ENCODE results near the gene ALOX12.

Gene ALOX12

DNA sequence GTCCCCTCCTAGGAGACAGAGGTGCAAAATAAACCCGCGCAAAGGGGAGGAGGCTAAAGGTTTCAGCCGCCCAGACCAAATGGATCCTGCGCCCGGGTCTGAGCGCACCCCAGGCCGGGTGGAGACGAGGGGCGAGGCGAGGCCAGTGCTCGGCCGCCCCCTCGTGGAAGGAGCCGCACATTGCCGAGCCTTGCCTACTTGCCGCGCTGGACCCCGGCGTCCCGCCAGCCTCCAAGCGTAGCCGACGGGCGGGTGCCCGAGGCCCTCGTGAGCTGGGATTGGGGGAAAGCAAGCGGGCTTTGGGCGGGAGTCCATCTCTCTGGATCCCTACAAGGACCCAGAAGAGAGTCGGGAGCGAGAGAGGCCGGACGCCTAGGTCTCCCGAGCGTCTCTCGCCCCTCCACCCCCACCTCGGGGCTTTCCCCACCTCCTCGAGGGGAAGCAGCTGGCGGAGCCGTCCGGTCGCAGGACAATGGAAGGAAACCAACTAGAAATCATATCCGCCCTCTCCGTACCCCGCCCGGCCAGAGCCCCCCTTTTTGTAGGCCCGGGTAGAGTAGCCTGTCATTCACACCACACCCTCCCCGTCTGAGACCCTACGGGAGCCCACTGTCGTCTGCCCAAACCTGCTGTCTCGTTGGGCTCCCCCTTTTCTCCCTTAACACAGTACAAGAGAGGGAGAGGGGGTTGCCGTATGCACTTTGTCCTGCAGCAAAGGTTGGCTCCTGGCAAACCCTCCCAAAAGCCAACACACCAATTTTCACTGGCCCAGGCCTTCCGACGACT is 26.3 kb downstream of the ALOX12 start:
- DNase-seq (ENCODE audit: low read depth): peak; percentile 74

GRCh38 chr17:7022781-7023571 is 27.1 kb downstream of the ALOX12 start, which contains the start of gene BCL6B:
BCL6B (plus strand) TSS chr17:7023050; CDS start chr17:7023672, 622 bp downstream.
- DNase-seq (ENCODE audit: low read depth): no peak

DNA sequence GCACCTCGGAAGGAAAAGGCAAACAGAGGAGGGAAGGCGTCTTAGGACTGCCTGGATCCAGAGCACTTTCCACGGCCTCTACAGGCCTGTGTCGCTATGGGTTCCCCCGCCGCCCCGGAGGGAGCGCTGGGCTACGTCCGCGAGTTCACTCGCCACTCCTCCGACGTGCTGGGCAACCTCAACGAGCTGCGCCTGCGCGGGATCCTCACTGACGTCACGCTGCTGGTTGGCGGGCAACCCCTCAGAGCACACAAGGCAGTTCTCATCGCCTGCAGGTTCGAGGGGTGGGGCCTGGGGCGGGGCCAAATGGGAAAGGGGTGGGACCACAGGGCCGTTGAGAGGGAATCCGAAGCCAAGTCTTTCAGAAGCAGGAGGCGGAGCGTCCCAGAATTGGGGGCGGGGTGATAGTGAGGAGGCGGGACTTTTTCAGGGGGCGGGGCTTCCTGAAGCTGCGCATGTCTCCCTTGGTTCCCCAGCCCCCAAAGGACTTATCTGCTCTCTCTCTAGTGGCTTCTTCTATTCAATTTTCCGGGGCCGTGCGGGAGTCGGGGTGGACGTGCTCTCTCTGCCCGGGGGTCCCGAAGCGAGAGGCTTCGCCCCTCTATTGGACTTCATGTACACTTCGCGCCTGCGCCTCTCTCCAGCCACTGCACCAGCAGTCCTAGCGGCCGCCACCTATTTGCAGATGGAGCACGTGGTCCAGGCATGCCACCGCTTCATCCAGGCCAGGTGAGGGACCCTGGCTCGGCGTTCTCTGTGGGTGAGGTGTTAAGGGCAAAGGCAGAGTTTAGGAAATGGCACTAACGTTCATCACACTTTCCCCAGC is 27.9 kb downstream of the ALOX12 start:
- peak; percentile 87 for DNase-seq (ENCODE audit: low read depth)

GRCh38 chr17:7024402-7024785 is 28.5 kb downstream of the ALOX12 start:
- no peak for DNase-seq (ENCODE audit: low read depth)

GRCh38 chr17:7025245-7025644 is 29.4 kb downstream of the ALOX12 start:
- no peak for DNase-seq (ENCODE audit: low read depth)

GRCh38 chr17:7026471-7027115 is 30.7 kb downstream of the ALOX12 start:
- DNase-seq (ENCODE audit: low read depth): no peak

GRCh38 chr17:7027335-7027734 is 31.5 kb downstream of the ALOX12 start:
- no peak for DNase-seq (ENCODE audit: low read depth)

DNA sequence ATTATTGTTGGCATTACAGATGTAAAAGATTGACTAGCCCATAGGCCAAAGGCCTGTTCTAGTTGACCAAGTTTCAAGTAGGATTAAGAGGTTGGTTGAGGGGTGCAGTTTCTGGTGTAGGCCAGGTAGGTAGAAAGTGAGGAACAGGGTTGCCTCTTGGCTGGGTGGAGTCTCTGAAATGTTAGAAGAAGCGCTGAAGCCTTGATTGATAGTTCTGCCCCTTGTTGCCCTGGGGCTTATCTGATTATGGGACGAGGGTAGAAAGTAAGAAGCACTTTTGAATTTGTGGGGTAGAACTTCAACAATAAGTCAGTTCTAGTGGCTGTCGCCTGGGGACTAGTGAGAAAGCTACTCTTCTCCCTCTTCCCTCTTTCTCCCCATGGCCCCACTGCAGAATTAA is 33.2 kb downstream of the ALOX12 start:
- no peak for DNase-seq (ENCODE audit: low read depth)

DNA sequence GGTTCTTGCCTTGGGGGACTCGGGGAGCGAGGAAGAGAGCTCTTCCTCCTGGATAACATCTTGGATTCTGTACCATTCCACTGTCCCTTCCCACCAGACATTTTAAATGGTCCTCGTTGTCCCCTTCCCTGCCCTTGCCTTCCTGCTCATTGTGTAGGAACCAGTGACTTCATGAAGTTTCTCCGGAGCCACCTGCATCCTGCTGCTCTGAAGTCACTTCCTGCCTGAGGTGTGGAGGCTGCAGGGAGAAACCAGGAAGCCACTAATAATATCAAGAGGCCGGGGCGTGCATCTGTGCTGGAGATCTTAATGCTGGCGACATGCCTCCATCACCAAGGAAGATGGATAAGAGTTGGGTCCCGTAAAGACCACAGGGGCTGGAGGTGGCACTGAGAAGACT is 33.8 kb downstream of the ALOX12 start:
- DNase-seq (ENCODE audit: low read depth): no peak

GRCh38 chr17:7034955-7035590 is 39.2 kb downstream of the ALOX12 start:
- DNase-seq (ENCODE audit: low read depth): no peak

GRCh38 chr17:7035591-7036368 is 39.9 kb downstream of the ALOX12 start, which contains the start of gene SLC16A13:
SLC16A13 (plus strand) TSS chr17:7036015; CDS start chr17:7036383, 368 bp downstream.
- DNase-seq (ENCODE audit: low read depth): peak; percentile 95

DNA sequence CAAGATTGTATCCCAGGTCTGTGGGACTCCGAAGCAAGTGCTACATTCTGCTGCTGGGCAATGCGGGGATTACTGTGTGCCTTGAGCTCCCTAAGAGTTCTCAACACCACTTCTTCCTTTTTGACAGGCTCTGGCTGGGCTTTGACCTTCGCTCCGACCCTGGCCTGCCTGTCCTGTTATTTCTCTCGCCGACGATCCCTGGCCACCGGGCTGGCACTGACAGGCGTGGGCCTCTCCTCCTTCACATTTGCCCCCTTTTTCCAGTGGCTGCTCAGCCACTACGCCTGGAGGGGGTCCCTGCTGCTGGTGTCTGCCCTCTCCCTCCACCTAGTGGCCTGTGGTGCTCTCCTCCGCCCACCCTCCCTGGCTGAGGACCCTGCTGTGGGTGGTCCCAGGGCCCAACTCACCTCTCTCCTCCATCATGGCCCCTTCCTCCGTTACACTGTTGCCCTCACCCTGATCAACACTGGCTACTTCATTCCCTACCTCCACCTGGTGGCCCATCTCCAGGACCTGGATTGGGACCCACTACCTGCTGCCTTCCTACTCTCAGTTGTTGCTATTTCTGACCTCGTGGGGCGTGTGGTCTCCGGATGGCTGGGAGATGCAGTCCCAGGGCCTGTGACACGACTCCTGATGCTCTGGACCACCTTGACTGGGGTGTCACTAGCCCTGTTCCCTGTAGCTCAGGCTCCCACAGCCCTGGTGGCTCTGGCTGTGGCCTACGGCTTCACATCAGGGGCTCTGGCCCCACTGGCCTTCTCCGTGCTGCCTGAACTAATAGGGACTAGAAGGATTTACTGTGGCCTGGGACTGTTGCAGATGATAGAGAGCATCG is 42.4 kb downstream of the ALOX12 start:
- no peak for DNase-seq (ENCODE audit: low read depth)

DNA sequence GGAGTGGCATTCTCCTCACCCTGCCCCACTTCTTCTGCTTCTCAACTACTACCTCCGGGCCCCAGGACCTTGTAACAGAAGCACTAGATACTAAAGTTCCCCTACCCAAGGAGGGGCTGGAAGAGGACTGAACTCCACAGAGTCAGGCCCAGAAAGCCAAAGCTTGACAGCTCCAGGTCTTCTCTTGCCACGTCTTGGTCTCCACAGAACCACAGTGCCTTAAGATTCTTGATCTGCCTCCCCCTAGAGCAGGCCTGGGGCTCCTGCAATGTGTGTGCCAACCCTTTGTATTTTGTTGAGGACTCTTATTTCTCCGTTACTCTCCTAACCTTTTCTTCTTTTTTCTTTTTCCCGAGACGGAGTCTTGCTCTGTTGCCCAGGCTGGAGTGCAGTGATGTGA is 44.0 kb downstream of the ALOX12 start:
- DNase-seq (ENCODE audit: low read depth): no peak

DNA sequence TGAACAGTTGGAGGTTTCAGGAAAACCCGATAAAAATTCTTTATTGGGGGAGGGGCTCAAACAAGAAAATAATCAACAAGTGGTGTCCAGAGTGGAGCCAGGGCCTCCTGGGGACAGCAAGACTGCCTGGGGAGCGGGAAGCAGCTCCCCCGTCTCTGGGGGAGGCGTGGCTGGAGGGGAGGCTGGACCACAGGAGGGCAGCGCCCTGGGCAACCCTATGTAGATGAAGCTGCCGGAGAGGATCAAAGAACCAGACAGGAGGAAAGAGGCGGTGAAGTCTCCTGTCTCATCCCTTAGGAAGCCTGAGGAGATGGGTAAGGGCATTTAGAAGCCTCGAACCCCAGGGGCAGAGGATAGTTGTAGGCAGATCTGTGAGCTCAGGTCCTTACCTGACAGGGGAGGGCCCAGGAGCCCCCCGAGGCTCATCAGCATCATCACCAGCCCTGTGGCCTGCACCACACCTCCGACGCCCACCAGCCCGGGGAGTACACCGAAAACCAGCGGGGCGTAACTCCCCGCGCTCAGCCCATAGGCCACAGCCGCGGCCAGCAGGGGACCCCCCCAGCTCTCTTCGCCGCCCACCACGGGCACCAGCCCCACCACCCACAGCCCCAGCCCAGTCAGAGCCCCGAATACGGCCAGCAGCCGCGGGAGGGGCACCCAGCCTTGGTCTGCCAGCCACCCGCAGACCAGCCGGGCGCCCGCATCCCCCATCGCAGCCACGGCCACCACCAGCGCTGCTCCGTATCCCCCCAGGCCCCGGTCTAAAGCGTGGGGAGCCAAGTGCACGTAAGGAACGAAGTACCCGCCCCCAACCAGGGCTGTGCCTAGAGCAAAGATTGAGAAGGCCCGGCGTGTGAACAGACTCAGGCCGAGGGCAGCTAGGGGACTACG is 46.0 kb downstream of the ALOX12 start:
- DNase-seq (ENCODE audit: low read depth): no peak

- no peak for DNase-seq (ENCODE audit: low read depth)
Measured at GRCh38 chr17:7042501-7043181, 46.8 kb downstream of the ALOX12 start.

DNA sequence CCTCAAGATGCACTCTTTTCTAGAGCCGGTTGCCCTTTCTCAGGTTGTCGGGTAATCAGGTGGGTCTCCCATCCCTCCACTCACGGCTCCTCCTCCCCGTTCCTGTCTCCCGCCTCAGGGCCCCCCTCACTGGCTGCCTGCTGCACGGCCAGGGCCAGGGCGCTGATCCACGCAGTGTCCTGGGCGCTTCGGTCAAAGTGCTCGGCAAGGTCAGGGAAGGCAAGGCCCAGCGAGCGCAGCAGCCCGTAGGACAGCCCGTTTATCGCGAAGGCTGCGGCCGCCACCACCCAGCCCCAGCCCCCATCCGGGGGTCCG is 47.3 kb downstream of the ALOX12 start:
- no peak for DNase-seq (ENCODE audit: low read depth)

DNA sequence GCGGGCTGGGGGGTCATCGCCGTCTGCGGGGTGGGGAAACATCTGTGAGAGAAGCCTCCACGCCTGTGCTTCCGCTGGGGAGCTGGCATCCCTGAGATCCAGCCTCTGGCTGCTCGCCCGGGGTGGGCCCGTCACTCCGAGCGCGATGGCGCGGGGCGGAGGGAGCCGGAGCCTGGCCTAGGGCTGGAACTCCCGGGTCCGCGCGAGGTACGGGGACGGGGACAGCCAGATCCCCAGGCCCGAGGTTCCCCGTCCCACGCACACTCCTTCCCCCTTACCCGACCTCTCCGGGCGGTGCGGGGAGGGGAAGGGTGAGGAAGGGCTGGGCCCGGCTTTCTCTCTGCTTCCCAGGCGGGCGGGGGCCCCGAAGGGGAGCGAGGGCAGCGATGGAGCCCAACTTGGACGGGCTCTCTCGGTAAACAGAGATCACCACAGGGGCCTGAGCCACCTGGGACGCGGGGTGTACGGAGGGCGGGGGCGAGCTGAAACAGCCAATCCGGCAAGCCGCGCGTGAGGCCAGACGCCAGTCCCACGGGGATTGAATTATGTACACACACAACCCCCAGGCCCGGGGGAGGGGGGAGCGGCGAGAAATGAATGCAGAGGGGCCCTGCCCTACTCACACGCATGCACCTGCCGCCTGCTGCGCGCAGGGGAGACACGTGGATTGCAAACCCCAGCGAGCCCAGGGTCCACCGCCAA is 47.8 kb downstream of the ALOX12 start, which contains the start of gene SLC16A11:
SLC16A11 (minus strand) TSS at position 596 of the 702 bp plus-strand sequence; CDS start at position 17, 579 bp downstream.
- no peak for DNase-seq (ENCODE audit: low read depth)

Data from activated T-cell treated with anti-CD3 and anti-CD28 coated beads for 1 hour (primary cell).